ENCODE results near the gene TELO2. TPM values are rescaled to one million over a fixed set of nuclear protein-coding genes. Genes with fewer than 3 reads are reported as not detected.

Gene TELO2
- polyA plus RNA-seq, 12 donors: 14.7 to 53.4 (median 22.8) TPM; not detected in 1

DNA sequence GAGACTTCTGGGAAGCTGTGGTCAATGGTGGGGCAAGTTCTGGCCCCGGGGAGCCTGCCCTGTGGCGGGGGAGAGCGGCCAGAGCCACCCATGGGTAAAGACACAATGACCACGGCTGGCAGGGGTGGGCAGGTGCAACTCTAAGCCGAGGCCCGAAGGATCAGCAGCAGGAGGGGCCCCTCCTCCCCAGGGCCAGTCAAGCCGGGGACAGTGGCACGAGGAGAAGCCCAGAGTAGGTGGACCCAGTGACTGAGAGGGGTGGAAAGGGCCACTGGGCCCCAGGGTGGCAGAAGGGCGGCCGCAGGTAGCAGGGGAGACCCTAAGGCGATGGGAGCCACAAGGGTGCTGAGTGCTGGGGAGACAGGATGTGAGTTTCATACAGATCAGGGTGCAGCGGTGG, 58.0 kb downstream of the TELO2 start:
- no peak for DNase-seq

DNA sequence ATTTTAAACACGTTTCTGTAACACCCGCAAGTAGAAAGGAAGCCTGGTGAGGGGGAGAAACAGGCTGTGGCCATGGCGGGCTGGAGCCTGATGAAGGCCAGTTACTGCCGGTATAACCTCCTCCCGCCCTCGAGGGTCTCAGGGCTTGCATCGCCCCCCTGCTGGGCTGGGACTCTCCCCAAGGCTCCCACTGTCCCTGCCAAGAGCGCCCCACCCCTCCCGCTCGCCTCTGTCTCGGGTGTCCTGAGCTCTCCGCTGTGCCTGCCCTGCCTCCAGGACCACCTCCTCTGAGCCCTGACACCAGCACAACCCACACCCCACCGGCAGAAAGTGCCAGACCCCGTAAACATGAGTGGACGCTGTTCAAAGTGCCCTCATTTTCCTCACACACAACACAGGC, 59.0 kb downstream of the TELO2 start:
- no peak for DNase-seq

DNA sequence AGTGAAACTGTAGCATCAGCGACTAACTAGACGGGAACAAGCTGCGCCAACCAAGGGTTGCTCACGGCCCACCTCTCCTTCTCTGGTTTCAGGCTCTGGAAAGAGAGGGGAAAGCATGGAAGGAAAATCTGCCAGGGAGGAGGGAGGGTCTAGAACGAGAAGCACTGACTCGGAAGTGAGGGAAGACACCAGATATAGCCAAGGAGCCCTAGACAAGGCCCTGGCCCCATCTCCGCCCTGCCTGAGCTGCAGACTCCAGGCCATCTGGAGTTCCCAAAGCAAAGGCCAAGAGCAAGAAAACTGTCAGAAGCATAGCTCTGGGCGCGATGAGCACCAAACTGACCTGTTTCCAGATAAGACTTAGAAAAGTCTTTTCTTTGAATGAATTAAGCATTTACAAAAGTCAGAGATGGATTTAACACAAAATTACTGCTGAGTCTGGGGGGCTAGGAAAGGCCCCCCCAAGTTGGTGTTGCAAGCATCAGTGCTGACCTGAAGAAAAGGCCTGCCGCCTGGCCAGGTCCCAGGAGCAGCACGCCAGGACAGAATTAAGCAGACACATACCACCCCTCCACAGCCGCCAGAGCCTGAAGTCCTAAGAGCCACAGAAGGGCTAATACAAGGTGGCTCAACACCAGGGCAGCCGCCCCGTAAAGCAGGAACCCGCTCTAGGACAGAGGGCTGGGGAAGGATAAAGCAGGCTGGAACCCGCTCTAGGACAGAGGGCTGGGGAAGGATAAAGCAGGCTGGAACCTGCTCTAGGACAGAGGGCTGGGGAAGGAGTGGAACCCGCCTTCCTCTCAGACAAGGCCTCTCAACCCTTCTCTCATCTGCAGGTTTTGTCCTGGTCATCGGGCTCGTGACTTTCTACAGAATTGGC, 61.0 kb downstream of the TELO2 start:
- DNase-seq: no peak

- no peak for DNase-seq
Measured at GRCh38 chr16:1554826-1555445, 61.8 kb downstream of the TELO2 start.

DNA sequence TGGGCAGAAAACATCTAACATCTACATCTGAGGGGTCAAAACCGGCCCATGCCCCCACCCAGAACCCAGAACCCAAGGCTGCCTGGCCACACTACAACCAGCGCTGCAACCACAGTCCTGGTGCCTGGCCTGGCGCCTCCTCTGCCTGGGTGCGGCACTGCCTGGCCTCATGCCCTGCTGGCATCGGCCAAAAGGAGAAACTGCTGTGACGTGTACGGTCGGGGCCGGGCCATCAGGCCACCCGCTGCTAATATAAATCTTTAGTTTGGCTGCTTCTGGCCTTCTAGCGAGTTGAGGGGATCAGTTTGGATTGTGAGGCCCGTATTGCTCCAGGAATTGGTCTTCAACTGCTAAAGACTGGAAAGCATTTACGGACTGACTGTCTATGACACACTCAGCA, 63.1 kb downstream of the TELO2 start:
- DNase-seq: no peak

- DNase-seq: no peak
Measured at GRCh38 chr16:1557074-1557473, 63.9 kb downstream of the TELO2 start.

GRCh38 chr16:1557576-1557975, 64.4 kb downstream of the TELO2 start:
- no peak for DNase-seq

- DNase-seq: no peak
Measured at GRCh38 chr16:1559446-1559975, 66.4 kb downstream of the TELO2 start.

Other genes starting within 250 kb of the TELO2 start
- gene TPSD1, start 237.3 kb upstream of the TELO2 start, polyA plus RNA-seq (ENCODE audit: insufficient read length in 12 of 12): under 1 TPM in 8 of 12 donors, not detected in 4; 0.23 to 0.70 (median 0.51) TPM
- gene UBE2I, start 183.7 kb upstream of the TELO2 start, polyA plus RNA-seq (ENCODE audit: insufficient read length in 12 of 12): 100 to 1,000 TPM in 6 of 12 donors, 10 to 100 TPM in 5, not detected in 1; 78.4 to 213 (median 104) TPM
- gene BAIAP3, start 159.7 kb upstream of the TELO2 start, polyA plus RNA-seq (ENCODE audit: insufficient read length in 12 of 12): 1 to 10 TPM in 3 of 12 donors, under 1 TPM in 7, not detected in 2; 0.40 to 1.3 (median 0.80) TPM
- gene TSR3, start 141.5 kb upstream of the TELO2 start, polyA plus RNA-seq (ENCODE audit: insufficient read length in 12 of 12): 10 to 100 TPM in 11 of 12 donors, not detected in 1; 32.5 to 53.9 (median 42.2) TPM
- 10 to 100 TPM in 11 of 12 donors, not detected in 1; 24.1 to 57.3 (median 34.2) TPM for gene GNPTG, start 141.4 kb upstream of the TELO2 start, polyA plus RNA-seq (ENCODE audit: insufficient read length in 12 of 12)
- gene UNKL, start 78.7 kb upstream of the TELO2 start, polyA plus RNA-seq (ENCODE audit: insufficient read length in 12 of 12): 10 to 100 TPM in 5 of 12 donors, 1 to 10 TPM in 6, not detected in 1; 6.1 to 20.1 (median 8.4) TPM
- 10 to 100 TPM in 7 of 12 donors, 1 to 10 TPM in 4, not detected in 1; 7.8 to 12.7 (median 11.0) TPM for gene UQCC4, start 72.6 kb upstream of the TELO2 start, polyA plus RNA-seq (ENCODE audit: insufficient read length in 12 of 12)
- under 1 TPM in 4 of 12 donors, not detected in 8; 0.20 to 0.33 (median 0.25) TPM for gene PERCC1, start 62.3 kb upstream of the TELO2 start, polyA plus RNA-seq (ENCODE audit: insufficient read length in 12 of 12)
- 1 to 10 TPM in 7 of 12 donors, under 1 TPM in 3, not detected in 2; 0.61 to 3.3 (median 1.8) TPM for gene CCDC154, start 48.8 kb upstream of the TELO2 start, polyA plus RNA-seq (ENCODE audit: insufficient read length in 12 of 12)
- 10 to 100 TPM in 11 of 12 donors, not detected in 1; 12.5 to 36.6 (median 24.0) TPM for gene CLCN7, start 18.3 kb upstream of the TELO2 start, polyA plus RNA-seq (ENCODE audit: insufficient read length in 12 of 12)
- 1 to 10 TPM in 1 of 12 donors, under 1 TPM in 9, not detected in 2; 0.32 to 1.1 (median 0.49) TPM for gene PTX4, start 4.4 kb upstream of the TELO2 start, polyA plus RNA-seq (ENCODE audit: insufficient read length in 12 of 12)
- gene TMEM204, start 40.3 kb downstream of the TELO2 start, polyA plus RNA-seq (ENCODE audit: insufficient read length in 12 of 12): 10 to 100 TPM in 10 of 12 donors, 1 to 10 TPM in 1, not detected in 1; 8.7 to 15.9 (median 12.8) TPM
- gene IFT140, start 118.7 kb downstream of the TELO2 start, polyA plus RNA-seq (ENCODE audit: insufficient read length in 12 of 12): 10 to 100 TPM in 6 of 12 donors, 1 to 10 TPM in 5, not detected in 1; 7.3 to 23.5 (median 10.8) TPM
- 10 to 100 TPM in 11 of 12 donors, not detected in 1; 12.0 to 37.0 (median 14.9) TPM for gene CRAMP1, start 119.0 kb downstream of the TELO2 start, polyA plus RNA-seq (ENCODE audit: insufficient read length in 12 of 12)
- 10 to 100 TPM in 11 of 12 donors, not detected in 1; 39.0 to 67.5 (median 48.1) TPM for gene JPT2, start 184.9 kb downstream of the TELO2 start, polyA plus RNA-seq (ENCODE audit: insufficient read length in 12 of 12)
- gene MAPK8IP3, start 212.8 kb downstream of the TELO2 start, polyA plus RNA-seq (ENCODE audit: insufficient read length in 12 of 12): 100 to 1,000 TPM in 1 of 12 donors, 10 to 100 TPM in 10, not detected in 1; 27.6 to 108 (median 42.7) TPM